Measurements from ENCODE around the gene CTDP1. TPM values are rescaled to one million over a fixed set of nuclear protein-coding genes. Genes with fewer than 3 reads are reported as not detected.

Gene CTDP1
- total and polyA plus RNA-seq, 4 donors = 2.7 to 13.9 (median 10.5) TPM

- no peaks in the 10 kb centered on the region for H3K4me1 ChIP-seq (ENCODE audit: control insufficient read depth in 4 of 4, insufficient read depth in 4 of 4, low read length in 3 of 4)
- no peak overlapping the region for H3K9ac ChIP-seq (ENCODE audit: low read depth in 1 of 2, low read length in 2 of 2)
- H3K9me3 ChIP-seq (ENCODE audit: control insufficient read depth in 4 of 4, low read length in 3 of 4) = no peaks in the 10 kb centered on the region
- no peaks in the 10 kb centered on the region for H3K27me3 ChIP-seq (ENCODE audit: control insufficient read depth in 4 of 4, insufficient read depth in 4 of 4, low read length in 3 of 4)
- no peak for DNase-seq (ENCODE audit: low spot score)
- no peak overlapping the region for H3K27ac ChIP-seq (ENCODE audit: low read depth in 1 of 2, low read length in 2 of 2)
- TF ChIP-seq, protein P1, sequence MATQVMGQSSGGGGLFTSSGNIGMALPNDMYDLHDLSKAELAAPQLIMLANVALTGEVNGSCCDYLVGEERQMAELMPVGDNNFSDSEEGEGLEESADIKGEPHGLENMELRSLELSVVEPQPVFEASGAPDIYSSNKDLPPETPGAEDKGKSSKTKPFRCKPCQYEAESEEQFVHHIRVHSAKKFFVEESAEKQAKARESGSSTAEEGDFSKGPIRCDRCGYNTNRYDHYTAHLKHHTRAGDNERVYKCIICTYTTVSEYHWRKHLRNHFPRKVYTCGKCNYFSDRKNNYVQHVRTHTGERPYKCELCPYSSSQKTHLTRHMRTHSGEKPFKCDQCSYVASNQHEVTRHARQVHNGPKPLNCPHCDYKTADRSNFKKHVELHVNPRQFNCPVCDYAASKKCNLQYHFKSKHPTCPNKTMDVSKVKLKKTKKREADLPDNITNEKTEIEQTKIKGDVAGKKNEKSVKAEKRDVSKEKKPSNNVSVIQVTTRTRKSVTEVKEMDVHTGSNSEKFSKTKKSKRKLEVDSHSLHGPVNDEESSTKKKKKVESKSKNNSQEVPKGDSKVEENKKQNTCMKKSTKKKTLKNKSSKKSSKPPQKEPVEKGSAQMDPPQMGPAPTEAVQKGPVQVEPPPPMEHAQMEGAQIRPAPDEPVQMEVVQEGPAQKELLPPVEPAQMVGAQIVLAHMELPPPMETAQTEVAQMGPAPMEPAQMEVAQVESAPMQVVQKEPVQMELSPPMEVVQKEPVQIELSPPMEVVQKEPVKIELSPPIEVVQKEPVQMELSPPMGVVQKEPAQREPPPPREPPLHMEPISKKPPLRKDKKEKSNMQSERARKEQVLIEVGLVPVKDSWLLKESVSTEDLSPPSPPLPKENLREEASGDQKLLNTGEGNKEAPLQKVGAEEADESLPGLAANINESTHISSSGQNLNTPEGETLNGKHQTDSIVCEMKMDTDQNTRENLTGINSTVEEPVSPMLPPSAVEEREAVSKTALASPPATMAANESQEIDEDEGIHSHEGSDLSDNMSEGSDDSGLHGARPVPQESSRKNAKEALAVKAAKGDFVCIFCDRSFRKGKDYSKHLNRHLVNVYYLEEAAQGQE (IDR thresholded peaks at IDR 0.05) = no peak
- TF ChIP-seq HNF4A (conservative IDR thresholded peaks at IDR 0.05) = peak in 1 of 2 donors; percentile 69
- WGBS = 82% methylated on average over 47 of the region's 47 CpGs
- H3K4me3 ChIP-seq (ENCODE audit: low read depth in 1 of 3, low read length in 3 of 3) = peak overlapping the region in 1 of 3 donors; percentile 9
- peaks cover 22 to 67% (median 30%) of the 10 kb centered on the region in 4 donors for H3K36me3 ChIP-seq (ENCODE audit: control insufficient read depth in 4 of 4, insufficient read depth in 3 of 4, low read depth in 1 of 4, low read length in 3 of 4)
Measured at GRCh38 chr18:79714531-79715240, 35.1 kb downstream of the CTDP1 start.

- Histone ChIP-seq H3K36me3 (ENCODE audit: control insufficient read depth in 4 of 4, insufficient read depth in 3 of 4, low read depth in 1 of 4, low read length in 3 of 4) (peaks cover 21 to 73% (median 32%) of the 10 kb centered on the region in 4 donors), H3K4me3 (ENCODE audit: low read depth in 1 of 3, low read length in 3 of 3) (peak overlapping the region in 1 of 3 donors; percentile 9), H3K4me1 (ENCODE audit: control insufficient read depth in 4 of 4, insufficient read depth in 4 of 4, low read length in 3 of 4) (no peaks in the 10 kb centered on the region), H3K27ac (ENCODE audit: low read depth in 1 of 2, low read length in 2 of 2) (no peak overlapping the region), H3K9ac (ENCODE audit: low read depth in 1 of 2, low read length in 2 of 2) (no peak overlapping the region), H3K9me3 (ENCODE audit: control insufficient read depth in 4 of 4, low read length in 3 of 4) (no peaks in the 10 kb centered on the region), H3K27me3 (ENCODE audit: control insufficient read depth in 4 of 4, insufficient read depth in 4 of 4, low read length in 3 of 4) (no peaks in the 10 kb centered on the region)
- WGBS = 95% methylated on average over 26 of the region's 26 CpGs
- no peak for DNase-seq (ENCODE audit: low spot score)
- TF ChIP-seq HNF4A (conservative IDR thresholded peaks at IDR 0.05) = no peak
- TF ChIP-seq RXRA (IDR thresholded peaks at IDR 0.05) = no peak
- no peak for TF ChIP-seq HNF4G (IDR thresholded peaks at IDR 0.05)
- no peak for TF ChIP-seq JUND (IDR thresholded peaks at IDR 0.05)
- TF ChIP-seq SP1 (IDR thresholded peaks at IDR 0.05) = no peak
- TF ChIP-seq FOXA2 (IDR thresholded peaks at IDR 0.05) = no peak
- no peak for TF ChIP-seq GABPA (IDR thresholded peaks at IDR 0.05 in 1 of 2, conservative IDR thresholded peaks at IDR 0.05 in 1 of 2)
Measured at GRCh38 chr18:79715280-79715679, 35.7 kb downstream of the CTDP1 start.

GRCh38 chr18:79717059-79717458, 37.5 kb downstream of the CTDP1 start:
- no peaks in the 10 kb centered on the region for H3K9me3 ChIP-seq (ENCODE audit: control insufficient read depth in 4 of 4, low read length in 3 of 4)
- WGBS = 97% methylated on average over 7 of the region's 7 CpGs
- H3K4me3 ChIP-seq (ENCODE audit: low read depth in 1 of 3, low read length in 3 of 3) = no peak overlapping the region
- H3K9ac ChIP-seq (ENCODE audit: low read depth in 1 of 2, low read length in 2 of 2) = no peak overlapping the region
- H3K27ac ChIP-seq (ENCODE audit: low read depth in 1 of 2, low read length in 2 of 2) = no peak overlapping the region
- DNase-seq (ENCODE audit: low spot score) = no peak
- H3K4me1 ChIP-seq (ENCODE audit: control insufficient read depth in 4 of 4, insufficient read depth in 4 of 4, low read length in 3 of 4) = no peaks in the 10 kb centered on the region
- H3K27me3 ChIP-seq (ENCODE audit: control insufficient read depth in 4 of 4, insufficient read depth in 4 of 4, low read length in 3 of 4) = no peaks in the 10 kb centered on the region
- H3K36me3 ChIP-seq (ENCODE audit: control insufficient read depth in 4 of 4, insufficient read depth in 3 of 4, low read depth in 1 of 4, low read length in 3 of 4) = peaks cover 21 to 76% (median 36%) of the 10 kb centered on the region in 4 donors
- TF ChIP-seq RXRA (IDR thresholded peaks at IDR 0.05) (no peak), HNF4A (conservative IDR thresholded peaks at IDR 0.05) (no peak), YY1 (IDR thresholded peaks at IDR 0.05) (no peak), TAF1 (conservative IDR thresholded peaks at IDR 0.05) (no peak), HNF4G (IDR thresholded peaks at IDR 0.05) (no peak), FOXA2 (IDR thresholded peaks at IDR 0.05) (no peak), FOXA1 (IDR thresholded peaks at IDR 0.05) (no peak), GABPA (IDR thresholded peaks at IDR 0.05 in 1 of 2, conservative IDR thresholded peaks at IDR 0.05 in 1 of 2) (no peak), NR2F2 (IDR thresholded peaks at IDR 0.05) (no peak), EGR1 (IDR thresholded peaks at IDR 0.05; ENCODE audit: low read depth in 2 of 2) (no peak), ATF3 (IDR thresholded peaks at IDR 0.05) (no peak)
- TF ChIP-seq, protein P1 (IDR thresholded peaks at IDR 0.05) = no peak
- TF ChIP-seq, protein P2, sequence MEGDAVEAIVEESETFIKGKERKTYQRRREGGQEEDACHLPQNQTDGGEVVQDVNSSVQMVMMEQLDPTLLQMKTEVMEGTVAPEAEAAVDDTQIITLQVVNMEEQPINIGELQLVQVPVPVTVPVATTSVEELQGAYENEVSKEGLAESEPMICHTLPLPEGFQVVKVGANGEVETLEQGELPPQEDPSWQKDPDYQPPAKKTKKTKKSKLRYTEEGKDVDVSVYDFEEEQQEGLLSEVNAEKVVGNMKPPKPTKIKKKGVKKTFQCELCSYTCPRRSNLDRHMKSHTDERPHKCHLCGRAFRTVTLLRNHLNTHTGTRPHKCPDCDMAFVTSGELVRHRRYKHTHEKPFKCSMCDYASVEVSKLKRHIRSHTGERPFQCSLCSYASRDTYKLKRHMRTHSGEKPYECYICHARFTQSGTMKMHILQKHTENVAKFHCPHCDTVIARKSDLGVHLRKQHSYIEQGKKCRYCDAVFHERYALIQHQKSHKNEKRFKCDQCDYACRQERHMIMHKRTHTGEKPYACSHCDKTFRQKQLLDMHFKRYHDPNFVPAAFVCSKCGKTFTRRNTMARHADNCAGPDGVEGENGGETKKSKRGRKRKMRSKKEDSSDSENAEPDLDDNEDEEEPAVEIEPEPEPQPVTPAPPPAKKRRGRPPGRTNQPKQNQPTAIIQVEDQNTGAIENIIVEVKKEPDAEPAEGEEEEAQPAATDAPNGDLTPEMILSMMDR (IDR thresholded peaks at IDR 0.05; ENCODE audit: low read depth, low read length, missing input control) = no peak

All from liver (tissue), 9 donors.